ENCODE data around the gene XPO6. TPM values are rescaled to one million over a fixed set of nuclear protein-coding genes. Genes with fewer than 3 reads are reported as not detected.
"Not testable (repeated sequence)": the region's sequence is repeated elsewhere in the genome, so short reads cannot be mapped to it uniquely, and the experiment has no call there.

The XPO6 gene
- total and polyA plus RNA-seq, 7 donors = 16.7 to 46.5 (median 26.4) TPM

DNA sequence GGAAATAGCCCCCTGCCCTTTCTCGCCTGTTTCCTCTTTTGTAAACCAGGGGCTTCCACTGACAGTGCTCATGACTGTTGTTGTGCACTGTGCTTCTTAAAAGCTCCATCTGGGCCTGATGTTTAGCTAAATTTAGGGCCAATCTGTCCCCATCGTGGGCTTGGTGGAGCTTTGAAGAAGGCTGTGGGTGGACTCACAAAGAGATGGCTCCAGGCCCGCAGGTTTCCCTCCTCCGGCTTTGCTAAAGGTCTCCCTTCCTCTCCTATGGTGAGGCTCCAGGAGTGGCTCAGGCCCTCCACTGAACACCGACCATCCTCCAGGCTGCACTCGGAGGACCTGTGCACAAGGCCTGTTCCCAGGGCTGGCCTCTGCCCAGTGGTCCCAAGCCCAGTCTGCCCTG, 30.2 kb upstream of the XPO6 start:
- TF ChIP-seq, protein P1, sequence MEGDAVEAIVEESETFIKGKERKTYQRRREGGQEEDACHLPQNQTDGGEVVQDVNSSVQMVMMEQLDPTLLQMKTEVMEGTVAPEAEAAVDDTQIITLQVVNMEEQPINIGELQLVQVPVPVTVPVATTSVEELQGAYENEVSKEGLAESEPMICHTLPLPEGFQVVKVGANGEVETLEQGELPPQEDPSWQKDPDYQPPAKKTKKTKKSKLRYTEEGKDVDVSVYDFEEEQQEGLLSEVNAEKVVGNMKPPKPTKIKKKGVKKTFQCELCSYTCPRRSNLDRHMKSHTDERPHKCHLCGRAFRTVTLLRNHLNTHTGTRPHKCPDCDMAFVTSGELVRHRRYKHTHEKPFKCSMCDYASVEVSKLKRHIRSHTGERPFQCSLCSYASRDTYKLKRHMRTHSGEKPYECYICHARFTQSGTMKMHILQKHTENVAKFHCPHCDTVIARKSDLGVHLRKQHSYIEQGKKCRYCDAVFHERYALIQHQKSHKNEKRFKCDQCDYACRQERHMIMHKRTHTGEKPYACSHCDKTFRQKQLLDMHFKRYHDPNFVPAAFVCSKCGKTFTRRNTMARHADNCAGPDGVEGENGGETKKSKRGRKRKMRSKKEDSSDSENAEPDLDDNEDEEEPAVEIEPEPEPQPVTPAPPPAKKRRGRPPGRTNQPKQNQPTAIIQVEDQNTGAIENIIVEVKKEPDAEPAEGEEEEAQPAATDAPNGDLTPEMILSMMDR (IDR thresholded peaks at IDR 0.05) = no peak
- DNase-seq = no peak
- H3K27me3 ChIP-seq (ENCODE audit: insufficient read depth in 3 of 3, low read length in 2 of 3) = no peaks in the 10 kb centered on the region
- H3K4me1 ChIP-seq = no peaks in the 10 kb centered on the region
- ATAC-seq = no peak
- H3K27ac ChIP-seq = no peak overlapping the region
- intact Hi-C loops (cut with DNase I) = no loop called here
- 89 to 93% (median 90%) methylated on average over 6 of the region's 6 CpGs for WGBS, 3 donors
- H3K4me3 ChIP-seq = no peak overlapping the region
- H3K36me3 ChIP-seq (ENCODE audit: insufficient read depth in 1 of 2, low read depth in 1 of 2) = no peaks in the 10 kb centered on the region
- H3K9me3 ChIP-seq = no peaks in the 10 kb centered on the region

DNA sequence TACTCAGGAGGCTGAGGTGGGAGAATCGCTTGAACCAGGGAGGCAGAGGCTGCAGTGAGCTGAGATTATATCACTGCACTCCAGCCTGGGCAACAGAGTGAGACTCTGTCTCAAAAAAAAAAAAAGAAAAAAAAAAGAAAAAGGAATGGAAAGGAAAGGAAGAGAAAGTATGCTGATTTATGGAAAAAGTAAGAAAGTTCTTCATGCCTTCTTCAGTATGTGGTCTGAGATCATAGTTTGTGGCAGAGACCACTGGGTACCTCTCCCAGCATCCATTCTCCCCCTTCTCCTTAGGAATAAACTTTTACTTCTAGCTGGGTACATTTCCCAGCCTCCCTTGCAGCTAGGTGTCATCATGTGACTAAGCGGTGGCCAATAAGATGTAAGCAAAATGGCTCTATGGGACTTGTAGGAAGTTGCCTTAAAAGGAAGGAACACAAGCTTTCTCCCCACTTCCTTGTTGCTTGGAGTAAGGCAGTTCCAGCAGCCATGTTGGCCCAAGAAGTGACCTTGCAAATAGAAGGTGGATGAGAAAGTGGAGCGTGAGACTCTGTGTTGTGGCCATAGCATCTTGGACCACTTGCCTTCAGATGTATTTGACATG, 26.1 kb upstream of the XPO6 start:
- no peaks in the 10 kb centered on the region for H3K27me3 ChIP-seq (ENCODE audit: insufficient read depth in 3 of 3, low read length in 2 of 3)
- intact Hi-C loops (cut with DNase I) = no loop called here
- DNase-seq = no peak
- no peak overlapping the region for H3K4me3 ChIP-seq
- H3K36me3 ChIP-seq (ENCODE audit: insufficient read depth in 1 of 2, low read depth in 1 of 2) = no peaks in the 10 kb centered on the region
- H3K27ac ChIP-seq = no peak overlapping the region
- 96 to 98% (median 97%) methylated on average over 3 of the region's 3 CpGs for WGBS, 3 donors
- H3K9me3 ChIP-seq = no peaks in the 10 kb centered on the region
- no peaks in the 10 kb centered on the region for H3K4me1 ChIP-seq
- TF ChIP-seq, protein P1 (IDR thresholded peaks at IDR 0.05) = no peak
- no peak for ATAC-seq

DNA sequence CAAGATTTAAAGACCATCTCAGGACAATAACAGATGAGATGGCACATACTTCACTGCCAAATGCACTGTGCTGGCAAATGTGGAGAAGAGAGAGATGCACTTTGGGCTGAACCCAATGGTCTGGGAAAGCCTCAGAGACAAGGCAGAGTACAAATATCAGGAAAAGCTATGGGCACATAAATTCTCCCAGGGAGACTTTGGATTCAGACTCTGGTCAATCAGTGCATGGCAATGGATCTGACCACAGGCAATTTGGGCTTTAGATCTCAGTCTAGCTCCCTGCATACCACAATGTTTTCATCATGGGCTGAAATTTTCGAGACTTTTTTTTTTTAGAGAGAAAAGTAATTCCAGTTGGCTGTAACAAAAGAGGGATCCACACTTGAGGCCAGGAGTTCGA, 20.0 kb upstream of the XPO6 start:
- 32 to 63% (median 38%) methylated on average over 2 of the region's 2 CpGs for WGBS, 3 donors
- H3K27me3 ChIP-seq (ENCODE audit: insufficient read depth in 3 of 3, low read length in 2 of 3) = no peaks in the 10 kb centered on the region
- intact Hi-C loops (cut with DNase I) = no loop called here
- H3K4me3 ChIP-seq = no peak overlapping the region
- TF ChIP-seq, protein P1 (IDR thresholded peaks at IDR 0.05) = no peak
- H3K4me1 ChIP-seq = no peaks in the 10 kb centered on the region
- H3K27ac ChIP-seq = no peak overlapping the region
- no peaks in the 10 kb centered on the region for H3K36me3 ChIP-seq (ENCODE audit: insufficient read depth in 1 of 2, low read depth in 1 of 2)
- no peak for DNase-seq
- ATAC-seq = no peak
- H3K9me3 ChIP-seq = no peaks in the 10 kb centered on the region

DNA sequence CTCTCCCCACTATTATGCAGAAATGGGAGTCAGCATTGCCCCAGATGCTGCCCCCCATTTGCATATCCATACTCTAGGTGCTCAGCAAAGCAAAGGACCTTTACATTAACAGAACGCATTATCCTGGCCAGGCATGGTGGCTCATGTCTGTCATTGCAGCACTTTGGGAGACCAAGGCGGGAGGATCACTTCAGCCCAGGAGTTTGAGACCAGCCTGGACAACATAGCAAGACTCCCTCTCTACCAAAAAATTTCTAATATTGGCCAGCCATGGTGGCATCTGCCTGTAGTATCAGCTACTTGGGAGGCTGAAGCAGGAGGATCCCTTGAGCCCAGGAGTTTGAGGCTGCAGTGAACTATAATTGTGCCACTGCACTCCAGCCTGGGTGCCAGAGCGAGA, 12.1 kb upstream of the XPO6 start:
- 91 to 92% (median 92%) methylated on average over 3 of the region's 3 CpGs for WGBS, 3 donors
- H3K36me3 ChIP-seq (ENCODE audit: insufficient read depth in 1 of 2, low read depth in 1 of 2); H3K27ac ChIP-seq; ATAC-seq; intact Hi-C loops (cut with DNase I); H3K27me3 ChIP-seq (ENCODE audit: insufficient read depth in 3 of 3, low read length in 2 of 3); H3K9me3 ChIP-seq; H3K4me3 ChIP-seq; DNase-seq; H3K4me1 ChIP-seq: not testable (repeated sequence)

DNA sequence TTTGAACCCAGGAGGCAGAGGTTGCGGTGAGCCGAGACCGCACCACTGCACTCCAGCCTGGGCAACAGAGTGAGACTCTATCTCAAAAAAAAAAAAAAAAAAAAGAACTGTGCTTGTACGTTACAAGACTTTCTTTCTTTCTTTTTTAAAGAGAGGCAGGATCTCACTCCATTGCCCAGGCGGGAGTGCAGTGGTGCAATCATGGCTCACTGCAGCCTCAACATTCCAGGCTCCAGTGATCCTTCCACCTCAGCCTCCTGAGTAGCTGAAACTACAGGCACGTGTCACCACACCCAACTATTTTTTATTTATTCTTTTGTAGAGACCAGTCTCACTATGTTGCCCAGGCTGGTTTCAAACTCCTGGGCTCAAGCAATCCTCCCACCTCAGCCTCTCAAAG, 8.0 kb upstream of the XPO6 start:
- H3K27ac ChIP-seq; H3K4me1 ChIP-seq; intact Hi-C loops (cut with DNase I); ATAC-seq; H3K36me3 ChIP-seq (ENCODE audit: insufficient read depth in 1 of 2, low read depth in 1 of 2); H3K27me3 ChIP-seq (ENCODE audit: insufficient read depth in 3 of 3, low read length in 2 of 3); H3K4me3 ChIP-seq; H3K9me3 ChIP-seq; DNase-seq: not testable (repeated sequence)
- 89 to 90% (median 90%) methylated on average over 6 of the region's 6 CpGs for WGBS, 3 donors

DNA sequence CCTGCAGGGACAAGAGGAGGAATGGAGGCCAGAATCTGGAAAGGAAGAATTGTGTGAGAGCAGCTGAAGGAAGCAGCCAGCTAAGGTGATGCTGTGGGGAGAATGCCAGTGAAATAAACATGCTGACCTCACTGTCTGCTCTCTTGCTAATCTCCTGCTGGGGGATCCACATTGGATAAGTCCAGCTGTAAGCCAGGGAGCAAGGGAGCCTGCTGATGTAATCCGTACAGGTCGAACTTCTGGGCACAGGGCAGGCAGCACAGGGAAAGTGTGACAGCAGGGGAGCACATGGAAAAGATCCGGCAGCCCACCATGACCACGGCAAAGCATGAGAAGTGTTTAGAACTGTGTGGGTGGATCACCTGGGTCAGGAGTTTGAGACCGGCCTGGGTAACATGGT, 7.5 kb upstream of the XPO6 start:
- H3K27me3 ChIP-seq (ENCODE audit: insufficient read depth in 3 of 3, low read length in 2 of 3) = no peaks in the 10 kb centered on the region
- no peak for DNase-seq
- no peaks in the 10 kb centered on the region for H3K4me1 ChIP-seq
- H3K36me3 ChIP-seq (ENCODE audit: insufficient read depth in 1 of 2, low read depth in 1 of 2) = no peaks in the 10 kb centered on the region
- H3K4me3 ChIP-seq = no peak overlapping the region
- intact Hi-C loops (cut with DNase I) = no loop called here
- TF ChIP-seq, protein P1 (IDR thresholded peaks at IDR 0.05) = no peak
- H3K27ac ChIP-seq = no peak overlapping the region
- ATAC-seq = no peak
- H3K9me3 ChIP-seq = no peaks in the 10 kb centered on the region
- 77 to 86% (median 83%) methylated on average over 5 of the region's 5 CpGs for WGBS, 3 donors

Data from psoas muscle (tissue), 8 donors.